ENCODE data around the gene CLSTN1. TPM values are rescaled to one million over a fixed set of nuclear protein-coding genes. Genes with fewer than 3 reads are reported as not detected.

The CLSTN1 gene
- total RNA-seq, 1 donor from 2014 or later = 75.4 TPM

- Histone ChIP-seq H3K36me3 (peaks cover 4% of the 10 kb centered on the region), H3K4me3 (no peak overlapping the region), H3K27ac (no peak overlapping the region), H3K4me2 (no peak overlapping the region), H3K79me2 (ENCODE audit: low read depth) (peaks cover 93% of the 10 kb centered on the region), H3K27me3 (no peaks in the 10 kb centered on the region), H4K20me1 (ENCODE audit: low read depth) (peaks cover 80% of the 10 kb centered on the region), H2AFZ (replicated peaks) (no peak overlapping the region), H3K4me1 (no peaks in the 10 kb centered on the region), H3K9me3 (ENCODE audit: low read depth) (no peaks in the 10 kb centered on the region), H3K9ac (no peak overlapping the region), H3F3A (ENCODE audit: low read depth) (peaks cover 8% of the 10 kb centered on the region)
- Mint-ChIP-seq H3K36me3 (peaks cover 17% of the 10 kb centered on the region), H3K27ac (no peak overlapping the region), H3K4me3 (no peak overlapping the region), H3K27me3 (ENCODE audit: insufficient read depth, low read depth) (peaks cover 2% of the 10 kb centered on the region), H3K4me1 (peaks cover 20% of the 10 kb centered on the region), H3K9me3 (no peaks in the 10 kb centered on the region)
- TF ChIP-seq EZH2phosphoT487 (IDR thresholded peaks at IDR 0.05) (no peak), EZH2 (IDR thresholded peaks at IDR 0.05) (no peak), CTCF (IDR thresholded peaks at IDR 0.05) (no peak)
- DNase-seq (ENCODE audit: low spot score) = no peak
Observed at GRCh38 chr1:9776685-9777084, 47.1 kb downstream of the CLSTN1 start.

- Mint-ChIP-seq H3K27ac (no peak overlapping the region), H3K4me3 (no peak overlapping the region), H3K36me3 (peaks cover 17% of the 10 kb centered on the region), H3K27me3 (ENCODE audit: insufficient read depth, low read depth) (peaks cover 2% of the 10 kb centered on the region), H3K9me3 (no peaks in the 10 kb centered on the region), H3K4me1 (peaks cover 20% of the 10 kb centered on the region)
- TF ChIP-seq CTCF (IDR thresholded peaks at IDR 0.05) (no peak), EZH2 (IDR thresholded peaks at IDR 0.05) (no peak), EZH2phosphoT487 (IDR thresholded peaks at IDR 0.05) (no peak)
- no peak overlapping the region for H3K4me2 ChIP-seq
- DNase-seq (ENCODE audit: low spot score) = no peak
- H3K4me1 ChIP-seq = no peaks in the 10 kb centered on the region
- no peak overlapping the region for H2AFZ ChIP-seq (replicated peaks)
- H4K20me1 ChIP-seq (ENCODE audit: low read depth) = peaks cover 72% of the 10 kb centered on the region
- peaks cover 12% of the 10 kb centered on the region for H3F3A ChIP-seq (ENCODE audit: low read depth)
- no peaks in the 10 kb centered on the region for H3K9me3 ChIP-seq (ENCODE audit: low read depth)
- peaks cover 85% of the 10 kb centered on the region for H3K79me2 ChIP-seq (ENCODE audit: low read depth)
- H3K27me3 ChIP-seq = no peaks in the 10 kb centered on the region
- H3K4me3 ChIP-seq = no peak overlapping the region
- peaks cover 4% of the 10 kb centered on the region for H3K36me3 ChIP-seq
- H3K9ac ChIP-seq = no peak overlapping the region
- H3K27ac ChIP-seq = peak overlapping the region; percentile 13
Observed at GRCh38 chr1:9774712-9775679, 48.8 kb downstream of the CLSTN1 start.

GRCh38 chr1:9770298-9770697 lies 53.5 kb downstream of the CLSTN1 start:
- Histone ChIP-seq H3K9ac (no peak overlapping the region), H3K4me1 (no peaks in the 10 kb centered on the region), H3K4me2 (no peak overlapping the region)

More at GRCh38 chr1:9770298-9770697, 53.5 kb downstream of the CLSTN1 start:
- Histone ChIP-seq H2AFZ (replicated peaks) (no peak overlapping the region), H3K4me3 (no peak overlapping the region), H3K79me2 (ENCODE audit: low read depth) (peaks cover 74% of the 10 kb centered on the region), H3K27me3 (no peaks in the 10 kb centered on the region), H3K9me3 (ENCODE audit: low read depth) (no peaks in the 10 kb centered on the region), H3F3A (ENCODE audit: low read depth) (peaks cover 28% of the 10 kb centered on the region), H3K27ac (no peak overlapping the region), H4K20me1 (ENCODE audit: low read depth) (peaks cover 55% of the 10 kb centered on the region), H3K36me3 (peaks cover 4% of the 10 kb centered on the region)
- no peak for TF ChIP-seq EZH2 (IDR thresholded peaks at IDR 0.05)
- TF ChIP-seq CTCF (IDR thresholded peaks at IDR 0.05) = no peak
- no peak for TF ChIP-seq EZH2phosphoT487 (IDR thresholded peaks at IDR 0.05)
- H3K9me3 Mint-ChIP-seq = no peaks in the 10 kb centered on the region
- DNase-seq (ENCODE audit: low spot score) = no peak
- H3K4me1 Mint-ChIP-seq = peaks cover 17% of the 10 kb centered on the region
- H3K27ac Mint-ChIP-seq = no peak overlapping the region
- H3K4me3 Mint-ChIP-seq = no peak overlapping the region
- peaks cover 2% of the 10 kb centered on the region for H3K27me3 Mint-ChIP-seq (ENCODE audit: insufficient read depth, low read depth)
- H3K36me3 Mint-ChIP-seq = peaks cover 13% of the 10 kb centered on the region

Data from neural progenitor cell (in vitro differentiated cells).